ENCODE measurements around the gene GBGT1.
A peak's percentile ranks its signal among the peaks of the same experiment; 100 is the strongest.

Gene GBGT1

GRCh38 chr9:133117271-133118178, 46.2 kb downstream of the GBGT1 start:
- TF ChIP-seq Cebpa-rat (IDR thresholded peaks at IDR 0.05): no peak
- H3K9ac ChIP-seq: peak overlapping the region; percentile 18; the same call in 1 of the 2 replicates
- H3K4me3 ChIP-seq: no peak overlapping the region
- H3K4me1 ChIP-seq: peaks cover 97% of the 10 kb centered on the region
- peak overlapping the region; percentile 100 for H3K4me2 ChIP-seq
- H3K9me3 ChIP-seq: no peaks in the 10 kb centered on the region
- H3K27me3 ChIP-seq: no peaks in the 10 kb centered on the region
- H3K27ac ChIP-seq: peak overlapping the region; percentile 83
- peaks cover 98% of the 10 kb centered on the region for H4K20me1 ChIP-seq
- H3K36me3 ChIP-seq: peaks cover 15% of the 10 kb centered on the region

GRCh38 chr9:133116346-133117231, 47.1 kb downstream of the GBGT1 start:
- peak overlapping the region; percentile 100 for H3K4me2 ChIP-seq
- no peaks in the 10 kb centered on the region for H3K27me3 ChIP-seq
- H3K9ac ChIP-seq: peak overlapping the region; percentile 69
- no peaks in the 10 kb centered on the region for H3K9me3 ChIP-seq
- TF ChIP-seq Cebpa-rat (IDR thresholded peaks at IDR 0.05): no peak
- peaks cover 98% of the 10 kb centered on the region for H4K20me1 ChIP-seq
- H3K4me1 ChIP-seq: peaks cover 97% of the 10 kb centered on the region
- peaks cover 23% of the 10 kb centered on the region for H3K36me3 ChIP-seq
- no peak overlapping the region for H3K4me3 ChIP-seq
- H3K27ac ChIP-seq: peak overlapping the region; percentile 83

GRCh38 chr9:133115604-133116345, 47.9 kb downstream of the GBGT1 start:
- H3K9ac ChIP-seq: peak overlapping the region; percentile 69
- H3K4me2 ChIP-seq: peak overlapping the region; percentile 100
- no peaks in the 10 kb centered on the region for H3K27me3 ChIP-seq
- H3K4me1 ChIP-seq: peaks cover 95% of the 10 kb centered on the region
- peaks cover 31% of the 10 kb centered on the region for H3K36me3 ChIP-seq
- H3K4me3 ChIP-seq: peak overlapping the region; percentile 26
- TF ChIP-seq Cebpa-rat (IDR thresholded peaks at IDR 0.05): no peak
- H4K20me1 ChIP-seq: peaks cover 100% of the 10 kb centered on the region
- H3K9me3 ChIP-seq: no peaks in the 10 kb centered on the region
- H3K27ac ChIP-seq: peak overlapping the region; percentile 83

- Histone ChIP-seq H4K20me1 (peaks cover 100% of the 10 kb centered on the region), H3K4me1 (peaks cover 87% of the 10 kb centered on the region), H3K27me3 (no peaks in the 10 kb centered on the region), H3K9me3 (no peaks in the 10 kb centered on the region), H3K9ac (peak overlapping the region; percentile 69), H3K36me3 (peaks cover 38% of the 10 kb centered on the region), H3K27ac (peak overlapping the region; percentile 83), H3K4me2 (peak overlapping the region; percentile 100), H3K4me3 (peak overlapping the region; percentile 26)
- TF ChIP-seq Cebpa-rat (IDR thresholded peaks at IDR 0.05): no peak
These were observed 48.7 kb downstream of the GBGT1 start for GRCh38 chr9:133114886-133115603.

- peaks cover 100% of the 10 kb centered on the region for H4K20me1 ChIP-seq
- peaks cover 47% of the 10 kb centered on the region for H3K36me3 ChIP-seq
- no peaks in the 10 kb centered on the region for H3K9me3 ChIP-seq
- no peaks in the 10 kb centered on the region for H3K27me3 ChIP-seq
- H3K4me2 ChIP-seq: peak overlapping the region; percentile 100
- peak overlapping the region; percentile 46 for H3K4me3 ChIP-seq
- peak overlapping the region; percentile 83 for H3K27ac ChIP-seq
- no peak for TF ChIP-seq Cebpa-rat (IDR thresholded peaks at IDR 0.05)
- peaks cover 79% of the 10 kb centered on the region for H3K4me1 ChIP-seq
- peak overlapping the region; percentile 69 for H3K9ac ChIP-seq
These were observed 49.5 kb downstream of the GBGT1 start for GRCh38 chr9:133113949-133114885.

- Histone ChIP-seq H3K9me3 (no peaks in the 10 kb centered on the region), H3K4me3 (peak overlapping the region; percentile 46), H3K9ac (peak overlapping the region; percentile 69), H4K20me1 (peaks cover 100% of the 10 kb centered on the region), H3K4me2 (peak overlapping the region; percentile 100), H3K36me3 (peaks cover 55% of the 10 kb centered on the region), H3K27me3 (no peaks in the 10 kb centered on the region), H3K27ac (peak overlapping the region; percentile 83), H3K4me1 (peaks cover 71% of the 10 kb centered on the region)
- TF ChIP-seq Cebpa-rat (IDR thresholded peaks at IDR 0.05): no peak
These were observed 50.4 kb downstream of the GBGT1 start for GRCh38 chr9:133113163-133113948.

GRCh38 chr9:133112663-133113026, 51.1 kb downstream of the GBGT1 start:
- peaks cover 63% of the 10 kb centered on the region for H3K4me1 ChIP-seq
- TF ChIP-seq Cebpa-rat (IDR thresholded peaks at IDR 0.05): no peak
- H4K20me1 ChIP-seq: peaks cover 100% of the 10 kb centered on the region
- no peaks in the 10 kb centered on the region for H3K27me3 ChIP-seq
- H3K27ac ChIP-seq: peak overlapping the region; percentile 83
- H3K9ac ChIP-seq: peak overlapping the region; percentile 69
- 0 out of 2 replicates have a peak overlapping the region, but pooled peaks have one; percentile 46 for H3K4me3 ChIP-seq
- H3K9me3 ChIP-seq: no peaks in the 10 kb centered on the region
- peaks cover 62% of the 10 kb centered on the region for H3K36me3 ChIP-seq
- H3K4me2 ChIP-seq: peak overlapping the region; percentile 100
